ENCODE results near the gene GPR132. TPM values are rescaled to one million over a fixed set of nuclear protein-coding genes. Genes with fewer than 3 reads are reported as not detected.

Gene GPR132
- total and polyA plus RNA-seq, 9 of the 15 experiments (the other 6 are each of a cell fraction or from before 2014, with no cell fraction given): 0.01 to 1.1 (median 0.25) TPM; not detected in 1

DNA sequence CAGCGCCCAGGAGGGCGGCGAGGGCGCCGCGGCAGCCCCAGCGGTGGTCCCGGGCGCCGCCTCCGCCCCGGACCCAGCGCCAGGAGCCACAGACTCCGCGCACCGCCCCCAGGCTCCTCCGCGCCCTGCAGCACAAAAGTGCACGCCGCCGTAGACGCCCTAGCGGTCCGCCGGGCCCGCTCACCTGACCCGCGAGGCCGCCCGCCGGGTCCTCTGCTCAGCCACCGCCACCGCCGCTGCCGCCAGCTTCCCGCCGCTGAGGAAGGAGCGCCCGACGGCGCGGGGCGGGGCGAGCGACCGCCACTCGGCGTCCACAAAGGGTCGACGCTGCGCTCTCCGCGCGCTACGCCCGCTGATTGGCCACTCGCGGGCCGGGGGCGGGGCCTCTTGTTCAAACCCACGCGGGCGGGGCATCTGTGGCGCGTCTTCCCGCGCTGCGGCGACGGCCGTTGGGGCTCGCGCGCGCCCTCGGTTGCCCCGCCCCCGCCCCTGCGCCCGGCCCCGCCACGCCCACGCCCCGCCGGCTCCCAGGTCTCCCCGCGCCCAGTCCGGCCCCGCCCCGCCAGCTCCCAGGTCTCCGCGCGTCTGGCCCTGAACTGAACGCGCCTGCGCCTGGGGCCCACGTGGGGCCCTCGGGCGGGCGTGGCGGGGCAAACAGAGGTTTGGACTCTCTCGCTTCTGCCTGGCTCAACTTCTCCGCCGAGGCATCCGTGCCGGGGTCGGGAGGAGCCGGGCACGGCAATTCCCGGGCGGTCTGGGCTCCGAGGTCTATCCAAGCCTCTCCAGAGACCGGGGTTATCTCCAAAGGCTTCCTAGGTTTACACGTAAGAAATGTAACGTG is 44.2 kb downstream of the GPR132 start, which contains the start of gene CDCA4 (continued):
- TF ChIP-seq ZBTB40 (IDR thresholded peaks at IDR 0.05) (no peak), ZBTB40 (CRISPR knock-in tag; IDR thresholded peaks at IDR 0.05) (no peak), SRSF9 (IDR thresholded peaks at IDR 0.05; ENCODE audit: borderline replicate concordance, low read depth, low read length) (no peak), KLF16 (IDR thresholded peaks at IDR 0.05) (no peak), ZBTB7A (IDR thresholded peaks at IDR 0.05; ENCODE audit: borderline replicate concordance, control insufficient read depth, low read depth, low read length) (peak; percentile 80; the same call in 1 of the 2 replicates), ARID2 (IDR thresholded peaks at IDR 0.05) (no peak), RBM25 (IDR thresholded peaks at IDR 0.05; ENCODE audit: low read depth, low read length, severe bottlenecking) (peak; percentile 90), HNRNPUL1 (IDR thresholded peaks at IDR 0.05; ENCODE audit: low read length) (no peak), ZNF764 (CRISPR knock-in tag; IDR thresholded peaks at IDR 0.05; ENCODE audit: low read depth) (no peak), TBP (optimal IDR thresholded peaks at IDR 0.05; ENCODE audit: low read depth, low read length) (peak; percentile 62), L3MBTL2 (IDR thresholded peaks at IDR 0.05) (peak; percentile 75; the same call in 1 of the 2 replicates)
- TF ChIP-seq, protein P1, sequence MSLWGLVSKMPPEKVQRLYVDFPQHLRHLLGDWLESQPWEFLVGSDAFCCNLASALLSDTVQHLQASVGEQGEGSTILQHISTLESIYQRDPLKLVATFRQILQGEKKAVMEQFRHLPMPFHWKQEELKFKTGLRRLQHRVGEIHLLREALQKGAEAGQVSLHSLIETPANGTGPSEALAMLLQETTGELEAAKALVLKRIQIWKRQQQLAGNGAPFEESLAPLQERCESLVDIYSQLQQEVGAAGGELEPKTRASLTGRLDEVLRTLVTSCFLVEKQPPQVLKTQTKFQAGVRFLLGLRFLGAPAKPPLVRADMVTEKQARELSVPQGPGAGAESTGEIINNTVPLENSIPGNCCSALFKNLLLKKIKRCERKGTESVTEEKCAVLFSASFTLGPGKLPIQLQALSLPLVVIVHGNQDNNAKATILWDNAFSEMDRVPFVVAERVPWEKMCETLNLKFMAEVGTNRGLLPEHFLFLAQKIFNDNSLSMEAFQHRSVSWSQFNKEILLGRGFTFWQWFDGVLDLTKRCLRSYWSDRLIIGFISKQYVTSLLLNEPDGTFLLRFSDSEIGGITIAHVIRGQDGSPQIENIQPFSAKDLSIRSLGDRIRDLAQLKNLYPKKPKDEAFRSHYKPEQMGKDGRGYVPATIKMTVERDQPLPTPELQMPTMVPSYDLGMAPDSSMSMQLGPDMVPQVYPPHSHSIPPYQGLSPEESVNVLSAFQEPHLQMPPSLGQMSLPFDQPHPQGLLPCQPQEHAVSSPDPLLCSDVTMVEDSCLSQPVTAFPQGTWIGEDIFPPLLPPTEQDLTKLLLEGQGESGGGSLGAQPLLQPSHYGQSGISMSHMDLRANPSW (CRISPR knock-in tag; IDR thresholded peaks at IDR 0.05): no peak

Data from K562 (cell line).